Measurements from ENCODE around the gene B4GALNT2.

DNA sequence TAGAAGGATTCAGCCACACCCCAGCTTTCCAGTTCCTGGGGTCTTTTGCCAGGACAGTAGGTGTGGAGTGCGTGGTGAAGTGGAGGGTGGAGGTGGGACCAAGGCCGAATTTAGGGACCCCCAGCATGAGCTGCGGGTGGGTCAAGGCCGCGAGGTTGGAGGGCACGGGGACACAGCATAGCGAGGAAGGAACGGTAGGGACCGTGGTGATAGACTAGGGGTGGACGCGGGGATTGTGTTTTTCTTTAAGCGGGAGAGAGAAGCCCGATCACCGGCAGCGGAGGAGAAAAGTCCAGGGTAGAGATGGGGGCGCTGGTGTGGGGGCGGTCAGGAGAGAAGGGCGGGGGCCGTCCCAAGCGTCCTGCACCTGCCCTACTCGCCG, 261 bp upstream of the B4GALNT2 start:
- TF ChIP-seq, protein P1, sequence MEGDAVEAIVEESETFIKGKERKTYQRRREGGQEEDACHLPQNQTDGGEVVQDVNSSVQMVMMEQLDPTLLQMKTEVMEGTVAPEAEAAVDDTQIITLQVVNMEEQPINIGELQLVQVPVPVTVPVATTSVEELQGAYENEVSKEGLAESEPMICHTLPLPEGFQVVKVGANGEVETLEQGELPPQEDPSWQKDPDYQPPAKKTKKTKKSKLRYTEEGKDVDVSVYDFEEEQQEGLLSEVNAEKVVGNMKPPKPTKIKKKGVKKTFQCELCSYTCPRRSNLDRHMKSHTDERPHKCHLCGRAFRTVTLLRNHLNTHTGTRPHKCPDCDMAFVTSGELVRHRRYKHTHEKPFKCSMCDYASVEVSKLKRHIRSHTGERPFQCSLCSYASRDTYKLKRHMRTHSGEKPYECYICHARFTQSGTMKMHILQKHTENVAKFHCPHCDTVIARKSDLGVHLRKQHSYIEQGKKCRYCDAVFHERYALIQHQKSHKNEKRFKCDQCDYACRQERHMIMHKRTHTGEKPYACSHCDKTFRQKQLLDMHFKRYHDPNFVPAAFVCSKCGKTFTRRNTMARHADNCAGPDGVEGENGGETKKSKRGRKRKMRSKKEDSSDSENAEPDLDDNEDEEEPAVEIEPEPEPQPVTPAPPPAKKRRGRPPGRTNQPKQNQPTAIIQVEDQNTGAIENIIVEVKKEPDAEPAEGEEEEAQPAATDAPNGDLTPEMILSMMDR (IDR thresholded peaks at IDR 0.05): no peak
- no peak for TF ChIP-seq EZH2 (IDR thresholded peaks at IDR 0.05; ENCODE audit: borderline replicate concordance, insufficient read depth, low read depth, low read length, poor library complexity, severe bottlenecking)
